Astrocyte (in vitro differentiated cells and primary cell): ENCODE measurements around the gene TMEM256. TPM values are rescaled to one million over a fixed set of nuclear protein-coding genes. Genes with fewer than 3 reads are reported as not detected.
A peak's percentile ranks its signal among the peaks of the same experiment; 100 is the strongest.
"Not testable (repeated sequence)": the region's sequence is repeated elsewhere in the genome, so short reads cannot be mapped to it uniquely, and the experiment has no call there.

ENCODE experiments used
- DNase-seq: peaks from one replicate; pipeline ENCODE4 v3.0.0-alpha.2; 2010; ENCODE audit warnings: low read depth
- FAIRE-seq: peaks from 2 replicates; lab custom pipeline; 2011; peaks lifted over from hg19 to GRCh38; lab: Jason Lieb, UNC
- H2AFZ ChIP-seq: 2 replicates; pipeline ENCODE4 v1.6.0; 2012; ENCODE audit warnings: low read depth, low read length, inconsistent platforms
- H3K27ac ChIP-seq: 2 replicates; pipeline ENCODE4 v1.5.1; 2011; ENCODE audit warnings: low read depth, low read length, inconsistent platforms
- H3K27me3 ChIP-seq: 2 replicates; pipeline ENCODE4 v1.6.0; 2011; ENCODE audit warnings: low read length, inconsistent platforms; ENCODE audit not compliant: insufficient read depth
- H3K36me3 ChIP-seq: 2 replicates; pipeline ENCODE4 v1.5.1; 2011; ENCODE audit warnings: low read length, inconsistent platforms; ENCODE audit not compliant: insufficient read depth
- H3K4me1 ChIP-seq: 2 replicates; pipeline ENCODE4 v1.5.1; 2011; ENCODE audit warnings: low read length, inconsistent platforms; ENCODE audit not compliant: insufficient read depth
- H3K4me2 ChIP-seq: 2 replicates; pipeline ENCODE4 v1.6.0; 2012; ENCODE audit warnings: low read length, inconsistent platforms
- H3K4me3 ChIP-seq: 2 replicates; pipeline ENCODE4 v1.5.1; 2011; ENCODE audit warnings: low read depth, mild to moderate bottlenecking, low read length, inconsistent platforms; ENCODE audit not compliant: insufficient read depth
- H3K79me2 ChIP-seq: 2 replicates; pipeline ENCODE4 v1.6.0; 2012; ENCODE audit warnings: mild to moderate bottlenecking, low read length, inconsistent platforms; ENCODE audit not compliant: insufficient read depth
- H3K9ac ChIP-seq: 2 replicates; pipeline ENCODE4 v1.6.0; 2012; ENCODE audit warnings: mild to moderate bottlenecking, low read length, inconsistent platforms
- H3K9me3 ChIP-seq: 2 replicates; pipeline ENCODE4 v1.5.1; 2012; ENCODE audit warnings: low read depth, mild to moderate bottlenecking, low read length, inconsistent platforms; ENCODE audit not compliant: insufficient read depth
- H4K20me1 ChIP-seq: 2 replicates; pipeline ENCODE4 v1.6.0; 2012; ENCODE audit warnings: low read length, inconsistent platforms; ENCODE audit not compliant: insufficient read depth
- H3K27ac Mint-ChIP-seq: one replicate; pipeline ENCODE4 v1.8.0; 2021; ENCODE audit warnings: mild to moderate bottlenecking, mixed read lengths; ENCODE audit not compliant: unreplicated experiment
- H3K27me3 Mint-ChIP-seq: one replicate; pipeline ENCODE4 v1.8.0; 2021; ENCODE audit warnings: low read depth, mixed read lengths; ENCODE audit not compliant: unreplicated experiment
- H3K36me3 Mint-ChIP-seq: one replicate; pipeline ENCODE4 v1.8.0; 2021; ENCODE audit warnings: low read depth, mixed read lengths; ENCODE audit not compliant: unreplicated experiment
- H3K4me1 Mint-ChIP-seq: one replicate; pipeline ENCODE4 v1.8.0; 2021; ENCODE audit warnings: low read depth, mixed read lengths; ENCODE audit not compliant: unreplicated experiment
- H3K4me3 Mint-ChIP-seq: one replicate; pipeline ENCODE4 v1.8.0; 2021; ENCODE audit warnings: mild to moderate bottlenecking, moderate library complexity, mixed read lengths; ENCODE audit not compliant: unreplicated experiment
- H3K9me3 Mint-ChIP-seq: one replicate; pipeline ENCODE4 v1.8.0; 2021; ENCODE audit warnings: mild to moderate bottlenecking, mixed read lengths; ENCODE audit not compliant: unreplicated experiment
- CTCF ChIP-seq: IDR thresholded peaks from 2 replicates; pipeline ENCODE4 v1.5.1; 2011; ENCODE audit warnings: low read depth, mild to moderate bottlenecking, inconsistent platforms, low read length, moderate library complexity; ENCODE audit not compliant: insufficient read depth
- EZH2 ChIP-seq: IDR thresholded peaks from 2 replicates; pipeline ENCODE4 v1.6.1; 2012; ENCODE audit warnings: mild to moderate bottlenecking, low read length, inconsistent platforms; ENCODE audit not compliant: insufficient read depth
- total RNA-seq: library from RNA; stranded (reverse); gene quantifications from 2 replicates; pipeline ENCODE4 v1.2.1, GENCODE V29; 2021

TMEM256 gene
- total RNA-seq, 1 donor from 2014 or later = 45.7 TPM

GRCh38 chr17:7367918-7368598, 35.8 kb downstream of the TMEM256 start:
- Histone ChIP-seq H3K27ac (no peak overlapping the region), H2AFZ (no peak overlapping the region), H3K36me3 (no peaks in the 10 kb centered on the region), H3K9me3 (no peaks in the 10 kb centered on the region), H3K79me2 (no peaks in the 10 kb centered on the region), H3K4me2 (no peak overlapping the region), H3K9ac (no peak overlapping the region), H4K20me1 (no peaks in the 10 kb centered on the region), H3K4me1 (no peaks in the 10 kb centered on the region), H3K4me3 (no peak overlapping the region), H3K27me3 (peaks cover 2% of the 10 kb centered on the region)
- Mint-ChIP-seq H3K9me3 (no peaks in the 10 kb centered on the region), H3K4me1 (peaks cover 1% of the 10 kb centered on the region), H3K4me3 (peak overlapping the region; percentile 45), H3K27ac (no peak overlapping the region), H3K36me3 (no peaks in the 10 kb centered on the region), H3K27me3 (peaks cover 21% of the 10 kb centered on the region)
- TF ChIP-seq EZH2 = no peak
- no peak for TF ChIP-seq CTCF
- FAIRE-seq (no peak), DNase-seq (no peak)

- H3K4me3 Mint-ChIP-seq = no peak overlapping the region
- H3K27me3 Mint-ChIP-seq = peaks cover 21% of the 10 kb centered on the region
- FAIRE-seq (no peak), DNase-seq (no peak)
- Histone ChIP-seq H3K36me3 (no peaks in the 10 kb centered on the region), H4K20me1 (no peaks in the 10 kb centered on the region), H3K4me1 (no peaks in the 10 kb centered on the region), H2AFZ (no peak overlapping the region), H3K4me2 (no peak overlapping the region), H3K27me3 (peaks cover 2% of the 10 kb centered on the region), H3K79me2 (no peaks in the 10 kb centered on the region), H3K4me3 (no peak overlapping the region), H3K9me3 (no peaks in the 10 kb centered on the region), H3K27ac (no peak overlapping the region), H3K9ac (no peak overlapping the region)
- H3K27ac Mint-ChIP-seq = no peak overlapping the region
- H3K9me3 Mint-ChIP-seq = no peaks in the 10 kb centered on the region
- no peak for TF ChIP-seq EZH2
- H3K4me1 Mint-ChIP-seq = peaks cover 1% of the 10 kb centered on the region
- no peaks in the 10 kb centered on the region for H3K36me3 Mint-ChIP-seq
Observed at GRCh38 chr17:7367083-7367482, 36.8 kb downstream of the TMEM256 start.

GRCh38 chr17:7365963-7366362, 37.9 kb downstream of the TMEM256 start:
- not testable (repeated sequence) for H3K79me2 ChIP-seq, H3K36me3 ChIP-seq, H3K4me1 ChIP-seq, H3K27me3 ChIP-seq, DNase-seq, H3K4me2 ChIP-seq, H3K9ac ChIP-seq, H4K20me1 ChIP-seq, H2AFZ ChIP-seq, H3K4me3 Mint-ChIP-seq, FAIRE-seq, H3K27ac Mint-ChIP-seq, H3K4me1 Mint-ChIP-seq, H3K9me3 ChIP-seq, H3K27ac ChIP-seq, H3K4me3 ChIP-seq, H3K9me3 Mint-ChIP-seq, H3K36me3 Mint-ChIP-seq
- peaks cover 21% of the 10 kb centered on the region for H3K27me3 Mint-ChIP-seq
